KOPT-K1 (cell line): ENCODE data around the gene SLC25A26.

Source experiments
- H3K27ac ChIP-seq: fragments of 200-600 bp; sonication (generic); 2 replicates; pipeline ENCODE4 v1.5.1; 2016; ENCODE audit warnings: antibody characterized with exemption, mild to moderate bottlenecking, low read depth, low read length; ENCODE audit not compliant: poor library complexity, severe bottlenecking
- H3K36me3 ChIP-seq: fragments of 200-600 bp; sonication (generic); 2 replicates; pipeline ENCODE4 v1.5.1; 2017; ENCODE audit warnings: antibody characterized with exemption, mild to moderate bottlenecking, low read length, moderate library complexity; ENCODE audit not compliant: insufficient read depth
- H3K9me3 ChIP-seq: fragments of 200-600 bp; sonication (generic); 2 replicates; pipeline ENCODE4 v1.5.1; 2017; ENCODE audit warnings: antibody characterized with exemption, low read length, mild to moderate bottlenecking; ENCODE audit not compliant: insufficient read depth, poor library complexity, severe bottlenecking

Gene SLC25A26

GRCh38 chr3:66220602-66221377 lies at the start of gene SLC25A26:
TSS of gene SLC25A26 (plus strand) at chr3:66221001. CDS start at chr3:66221095, 94 bp downstream.
- no peaks in the 10 kb centered on the region for H3K36me3 ChIP-seq
- H3K27ac ChIP-seq: peak within 1 kb of the TSS; percentile 53
- no peaks in the 10 kb centered on the region for H3K9me3 ChIP-seq

DNA sequence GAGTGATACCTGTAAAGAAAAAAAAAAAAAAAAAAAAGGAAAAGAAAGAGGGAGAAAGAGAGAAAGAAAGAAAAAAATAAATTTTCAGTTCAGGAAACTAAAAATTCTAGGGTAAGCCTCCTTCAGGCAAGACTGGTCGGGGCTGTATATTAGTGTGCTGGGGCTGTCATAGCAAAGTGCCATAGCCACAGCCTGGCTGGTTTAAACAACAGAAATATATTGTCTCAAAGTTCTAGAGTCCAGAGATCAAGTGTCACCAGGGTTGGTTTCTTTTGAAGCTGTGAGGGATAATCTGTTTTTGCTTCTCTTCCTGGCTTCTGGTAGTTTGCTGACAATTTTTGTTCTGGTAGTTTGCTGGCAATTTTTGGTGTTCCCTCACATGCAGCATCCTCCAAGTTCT lies 48.4 kb upstream of the SLC25A26 start:
- Histone ChIP-seq H3K9me3 (no peaks in the 10 kb centered on the region), H3K36me3 (no peaks in the 10 kb centered on the region), H3K27ac (no peak overlapping the region)

GRCh38 chr3:66177026-66177425 lies 43.8 kb upstream of the SLC25A26 start:
- no peaks in the 10 kb centered on the region for H3K36me3 ChIP-seq
- H3K9me3 ChIP-seq: no peaks in the 10 kb centered on the region
- no peak overlapping the region for H3K27ac ChIP-seq

- no peaks in the 10 kb centered on the region for H3K36me3 ChIP-seq
- no peaks in the 10 kb centered on the region for H3K9me3 ChIP-seq
- H3K27ac ChIP-seq: no peak overlapping the region
These were observed 42.6 kb upstream of the SLC25A26 start for GRCh38 chr3:66178206-66178605.

DNA sequence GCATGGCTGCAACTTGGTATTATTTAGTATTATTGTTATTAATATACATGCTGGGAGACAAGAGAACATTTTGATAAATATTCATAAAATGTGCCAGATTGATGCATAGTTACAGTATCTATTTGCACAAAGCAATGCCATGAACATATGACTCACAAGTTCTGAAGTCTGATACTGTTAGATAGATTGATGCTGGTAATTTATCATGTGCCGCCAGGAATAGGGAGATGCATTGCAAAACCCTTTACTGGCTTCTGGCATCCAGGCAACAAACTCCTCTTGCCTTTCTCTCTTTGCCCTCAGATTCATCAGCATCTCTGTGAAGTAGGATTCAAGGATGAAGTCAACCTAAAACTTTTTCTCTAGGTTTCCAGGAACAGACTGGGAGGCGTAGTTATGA lies 41.0 kb upstream of the SLC25A26 start:
- Histone ChIP-seq H3K36me3 (no peaks in the 10 kb centered on the region), H3K27ac (no peak overlapping the region), H3K9me3 (no peaks in the 10 kb centered on the region)

- Histone ChIP-seq H3K36me3 (no peaks in the 10 kb centered on the region), H3K27ac (no peak overlapping the region), H3K9me3 (no peaks in the 10 kb centered on the region)
These were observed 39.0 kb upstream of the SLC25A26 start for GRCh38 chr3:66181764-66182163.

DNA sequence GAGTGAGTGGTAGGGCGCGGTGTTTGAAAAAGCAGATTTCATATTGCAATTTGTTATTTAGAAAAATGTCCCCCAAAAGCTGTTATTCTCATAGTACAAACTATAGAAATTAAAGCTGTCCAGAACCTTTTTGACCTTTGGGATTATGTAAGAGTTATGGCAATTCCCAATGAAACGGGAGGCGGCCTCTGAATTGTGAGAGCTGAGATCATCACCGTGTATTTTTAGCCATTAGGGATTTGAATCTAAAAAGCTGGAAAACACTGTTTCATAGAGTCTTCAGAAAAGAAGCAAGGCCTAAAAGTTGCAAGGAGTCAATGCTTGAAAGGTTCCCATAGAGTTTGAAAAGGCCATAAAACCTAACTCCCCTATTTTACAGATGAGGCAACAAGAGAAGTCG lies 38.6 kb upstream of the SLC25A26 start:
- Histone ChIP-seq H3K27ac (no peak overlapping the region), H3K36me3 (no peaks in the 10 kb centered on the region), H3K9me3 (no peaks in the 10 kb centered on the region)

DNA sequence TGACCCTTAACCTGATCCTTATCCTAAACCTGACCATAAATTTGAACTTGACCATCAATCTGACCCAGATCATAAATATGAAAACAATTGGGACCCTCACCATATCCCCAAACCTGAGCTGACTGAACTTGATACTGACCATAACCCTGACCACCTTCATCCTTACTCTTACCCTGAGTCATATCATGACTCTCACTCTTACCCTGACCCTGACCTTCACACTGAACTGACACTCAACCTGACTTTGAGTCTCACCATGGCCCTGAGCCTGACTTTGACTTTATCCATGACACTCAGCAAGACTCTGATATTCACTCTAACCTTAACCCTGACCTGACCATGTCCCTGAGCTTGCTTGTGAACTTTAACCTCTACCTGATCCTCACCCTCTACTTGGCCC lies 34.3 kb upstream of the SLC25A26 start:
- Histone ChIP-seq H3K9me3 (no peaks in the 10 kb centered on the region), H3K36me3 (no peaks in the 10 kb centered on the region), H3K27ac (no peak overlapping the region)

GRCh38 chr3:66195347-66195783 lies 25.4 kb upstream of the SLC25A26 start:
- H3K9me3 ChIP-seq: no peaks in the 10 kb centered on the region
- no peak overlapping the region for H3K27ac ChIP-seq
- H3K36me3 ChIP-seq: no peaks in the 10 kb centered on the region

GRCh38 chr3:66196633-66197032 lies 24.2 kb upstream of the SLC25A26 start:
- H3K36me3 ChIP-seq: no peaks in the 10 kb centered on the region
- H3K27ac ChIP-seq: no peak overlapping the region
- H3K9me3 ChIP-seq: no peaks in the 10 kb centered on the region

DNA sequence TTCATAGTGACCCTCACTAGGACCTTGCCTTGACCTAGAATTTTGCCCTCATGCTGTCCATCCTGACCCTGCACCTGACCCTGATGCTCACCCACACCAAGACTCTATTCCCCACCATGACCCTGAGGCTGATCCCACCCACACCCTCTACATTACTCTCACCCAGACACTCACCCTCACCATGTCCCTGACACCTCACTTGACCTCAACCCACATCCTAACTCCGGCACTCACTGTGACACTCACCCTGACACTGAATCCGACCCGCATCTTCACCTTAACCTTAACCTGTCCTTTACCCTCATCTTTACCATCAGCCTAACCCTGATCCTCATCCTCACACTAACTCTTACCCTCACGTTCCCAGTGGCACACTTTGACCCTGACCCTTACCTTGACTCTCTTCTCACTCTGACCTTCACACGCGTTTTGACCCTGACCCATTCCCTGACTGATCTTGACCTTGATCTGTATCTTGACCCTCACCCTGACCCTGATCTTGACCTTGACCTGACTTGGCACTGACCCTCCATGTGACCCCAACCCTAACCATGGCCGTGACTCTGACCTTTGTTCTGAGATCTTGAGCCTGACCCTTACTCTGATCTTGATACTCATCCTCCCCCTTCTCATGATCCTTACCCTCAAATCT lies 22.2 kb upstream of the SLC25A26 start:
- Histone ChIP-seq H3K9me3 (no peaks in the 10 kb centered on the region), H3K27ac (no peak overlapping the region), H3K36me3 (no peaks in the 10 kb centered on the region)

GRCh38 chr3:66199089-66199473 lies 21.7 kb upstream of the SLC25A26 start:
- H3K36me3 ChIP-seq: no peaks in the 10 kb centered on the region
- no peak overlapping the region for H3K27ac ChIP-seq
- no peaks in the 10 kb centered on the region for H3K9me3 ChIP-seq

- no peaks in the 10 kb centered on the region for H3K36me3 ChIP-seq
These were observed 20.7 kb upstream of the SLC25A26 start for GRCh38 chr3:66200147-66200546.

GRCh38 chr3:66200786-66201185 lies 20.0 kb upstream of the SLC25A26 start:
- Histone ChIP-seq H3K27ac (no peak overlapping the region), H3K36me3 (no peaks in the 10 kb centered on the region), H3K9me3 (no peaks in the 10 kb centered on the region)

More at GRCh38 chr3:66200147-66200546, 20.7 kb upstream of the SLC25A26 start:
- Histone ChIP-seq H3K9me3 (no peaks in the 10 kb centered on the region), H3K27ac (no peak overlapping the region)

DNA sequence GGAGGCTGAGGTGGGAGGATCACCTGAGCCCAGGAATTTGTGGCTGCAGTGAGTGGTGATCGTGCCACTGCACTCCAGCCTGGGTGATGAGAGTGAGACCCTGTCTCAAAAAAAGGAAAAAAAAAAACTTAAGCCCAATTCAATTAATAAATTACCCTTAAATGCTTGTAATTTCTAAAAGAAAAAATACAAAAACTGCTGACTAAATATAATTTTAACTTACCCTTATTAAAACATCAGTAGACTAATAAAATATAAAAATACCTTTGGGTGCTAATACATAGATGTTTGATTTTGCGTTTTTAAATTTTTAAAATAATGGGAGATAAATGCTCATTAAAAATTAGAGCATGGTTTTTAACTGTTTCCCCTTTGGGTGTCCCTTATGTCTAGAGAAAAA lies 17.5 kb upstream of the SLC25A26 start:
- H3K36me3 ChIP-seq: no peaks in the 10 kb centered on the region
- no peaks in the 10 kb centered on the region for H3K9me3 ChIP-seq
- H3K27ac ChIP-seq: no peak overlapping the region

DNA sequence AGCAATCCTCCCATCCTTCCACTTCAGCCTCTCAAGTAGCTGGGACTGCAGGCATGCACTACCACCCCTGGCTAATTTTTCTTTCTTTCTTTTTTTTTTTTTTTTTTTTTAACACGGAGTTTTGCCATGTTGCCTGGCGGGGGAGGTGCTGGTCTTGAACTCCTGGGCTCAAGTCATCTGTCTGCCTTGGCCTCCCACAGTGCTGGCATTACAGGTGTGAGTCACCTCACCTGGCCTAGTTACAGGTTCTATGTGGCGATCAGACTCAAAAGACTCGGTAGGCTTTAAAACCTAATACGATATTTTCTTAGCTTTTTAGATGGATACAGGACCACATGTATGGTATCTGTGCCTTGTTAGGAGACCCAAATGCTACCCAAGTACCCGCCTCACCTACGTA lies 14.0 kb upstream of the SLC25A26 start:
- Histone ChIP-seq H3K27ac (no peak overlapping the region), H3K36me3 (no peaks in the 10 kb centered on the region), H3K9me3 (no peaks in the 10 kb centered on the region)
